Fibroblast of the conjunctiva (primary cell): Measurements from ENCODE around the gene ZNF541.
A peak's percentile ranks its signal among the peaks of the same experiment; 100 is the strongest.

Experiments
- DNase-seq: peaks from one replicate; pipeline ENCODE4 v3.0.0-alpha.2; 2010; ENCODE audit warnings: low read depth

The ZNF541 gene

DNA sequence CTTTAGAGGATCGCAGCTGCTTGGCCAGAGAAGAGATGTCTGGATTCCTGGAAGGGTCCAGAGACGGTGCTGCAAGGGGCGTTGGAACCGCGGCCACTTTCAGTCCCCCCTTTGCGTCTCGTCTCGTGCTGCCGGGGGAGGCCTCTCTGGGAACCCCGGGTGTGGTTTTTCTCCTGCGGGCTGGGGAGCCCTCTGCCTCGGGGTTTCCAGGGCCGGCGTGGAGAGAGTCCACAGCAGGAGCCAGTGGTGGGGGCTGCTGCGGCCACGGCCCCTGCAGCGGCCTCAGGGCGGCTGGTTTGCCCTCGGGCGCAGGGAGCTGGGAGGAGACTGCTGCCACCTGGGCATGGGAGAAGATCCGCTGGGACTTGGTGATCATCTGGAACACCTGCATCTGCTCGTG is 28.5 kb downstream of the ZNF541 start:
- no peak for DNase-seq

DNA sequence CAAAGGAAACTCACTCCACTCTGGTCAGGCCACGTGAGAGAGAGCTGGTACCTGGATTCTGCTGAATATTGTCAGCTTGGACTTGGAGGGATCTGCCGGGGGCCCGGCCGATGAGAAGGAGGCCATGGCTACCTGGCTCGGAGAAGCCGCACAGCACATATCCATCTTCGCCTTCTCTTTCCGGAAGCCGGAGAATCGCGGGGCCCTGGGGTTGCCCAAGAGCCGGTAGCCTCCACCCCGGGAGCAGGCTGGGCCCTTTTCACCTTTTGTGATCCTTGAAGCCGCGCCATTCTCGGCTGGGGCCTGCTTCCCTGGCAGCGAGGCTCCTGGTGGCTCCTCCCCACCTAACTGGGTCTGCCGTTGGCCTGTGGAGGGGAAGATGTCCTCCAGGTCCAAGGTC is 28.9 kb downstream of the ZNF541 start:
- no peak for DNase-seq

DNA sequence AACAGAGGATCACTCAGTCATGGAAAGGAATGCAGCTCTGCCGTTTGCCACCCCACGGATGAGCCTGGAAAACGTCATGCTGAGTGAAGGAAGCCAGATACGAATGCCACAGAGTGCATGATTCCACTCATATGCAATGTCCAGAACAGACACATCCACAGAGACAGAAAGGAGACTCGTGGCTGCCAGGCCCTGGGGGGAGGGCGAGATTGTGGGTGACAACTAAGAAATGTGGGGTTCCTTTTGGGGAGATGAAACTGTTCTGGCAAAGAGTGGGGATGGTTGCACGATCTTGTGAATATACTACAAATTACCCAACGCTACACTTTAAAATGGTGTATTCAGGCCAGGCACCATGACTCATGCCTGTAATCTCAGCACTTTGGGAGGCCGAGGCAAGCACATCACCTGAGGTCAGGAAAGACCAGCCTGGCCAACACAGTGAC is 30.9 kb downstream of the ZNF541 start:
- DNase-seq: no peak

DNA sequence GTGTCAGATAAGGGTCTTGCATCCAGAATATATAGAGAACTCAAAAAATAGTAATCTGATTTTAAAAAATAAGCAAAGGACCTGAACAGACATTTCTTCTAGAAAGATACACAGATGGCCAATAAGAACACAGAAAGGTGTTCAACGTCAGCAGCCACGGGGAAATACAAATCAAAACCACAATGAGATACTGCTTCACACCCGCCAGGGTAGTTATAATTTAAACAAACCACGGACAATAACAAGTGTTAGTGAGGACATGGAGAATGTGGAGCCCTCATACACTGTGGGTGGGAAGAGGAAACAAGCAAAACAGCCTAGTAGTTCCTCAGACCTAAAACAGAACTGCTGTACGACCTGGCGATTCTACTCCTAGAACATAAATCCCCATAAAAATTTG is 31.4 kb downstream of the ZNF541 start:
- DNase-seq: no peak

DNA sequence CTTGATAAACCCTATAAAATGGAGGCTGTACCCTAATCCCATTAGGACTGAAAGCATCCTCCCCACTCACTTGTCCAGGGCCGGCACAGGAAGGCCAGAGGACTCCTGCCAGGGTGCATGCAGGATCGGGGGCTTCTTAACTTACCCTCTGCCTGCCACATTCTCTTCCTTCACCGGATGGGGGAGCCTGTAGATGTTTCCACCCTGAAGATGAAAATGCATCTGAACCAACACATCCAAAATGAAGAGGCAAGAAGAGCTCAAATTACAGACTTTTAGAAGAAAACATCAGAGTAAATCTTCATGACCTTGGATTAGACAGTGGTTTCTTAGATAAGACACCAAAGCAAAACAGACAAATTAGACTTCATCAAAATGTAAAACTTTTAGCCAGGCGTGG is 32.2 kb downstream of the ZNF541 start:
- peak; percentile 28 for DNase-seq

DNA sequence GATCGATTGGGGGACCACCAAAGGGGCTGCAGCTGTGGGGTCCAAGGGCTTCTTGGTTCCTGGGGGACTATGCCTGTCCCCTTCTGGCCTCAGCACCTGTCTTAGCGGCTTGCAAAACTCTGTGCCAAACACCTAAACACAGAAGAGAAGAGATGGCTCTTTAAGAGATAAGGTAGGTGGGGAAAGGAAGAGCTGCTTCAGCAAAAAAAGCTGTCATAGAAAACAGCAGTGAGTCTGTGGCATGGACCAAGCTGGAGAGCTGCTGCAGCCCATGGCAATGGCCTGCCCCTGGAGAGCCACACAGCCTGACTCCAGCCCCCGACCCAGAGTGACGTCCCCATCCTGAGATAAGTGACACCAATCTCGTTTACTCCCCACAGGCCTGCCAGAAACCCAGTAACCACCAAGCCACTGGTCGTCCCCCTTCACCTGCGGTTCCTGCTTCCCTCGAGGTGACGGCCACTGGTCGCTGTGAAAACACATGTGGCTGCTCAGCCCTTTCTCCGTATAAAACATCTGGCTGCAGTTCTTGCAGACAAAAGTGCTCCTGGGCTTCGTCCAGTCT is 33.1 kb downstream of the ZNF541 start:
- DNase-seq: no peak

DNA sequence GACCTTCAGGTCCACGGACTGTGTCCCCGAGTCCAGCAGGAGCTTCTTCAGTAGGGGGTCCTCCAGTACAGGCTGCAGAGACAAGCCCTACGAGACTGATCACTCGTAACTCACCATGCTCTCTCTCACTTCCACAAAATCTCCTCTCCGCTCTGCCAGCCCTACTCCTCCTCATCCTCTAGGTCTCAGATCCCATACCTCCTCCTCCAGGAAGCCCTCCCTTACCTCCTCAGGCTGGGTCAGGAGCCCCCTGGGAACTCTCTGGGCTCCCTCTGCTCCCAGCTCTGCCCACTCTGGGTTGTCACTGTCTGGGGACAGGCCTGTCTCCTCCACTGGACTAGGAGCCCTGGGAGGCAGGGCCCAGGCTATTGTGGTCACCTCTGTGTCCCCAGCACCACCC is 34.1 kb downstream of the ZNF541 start:
- no peak for DNase-seq

DNA sequence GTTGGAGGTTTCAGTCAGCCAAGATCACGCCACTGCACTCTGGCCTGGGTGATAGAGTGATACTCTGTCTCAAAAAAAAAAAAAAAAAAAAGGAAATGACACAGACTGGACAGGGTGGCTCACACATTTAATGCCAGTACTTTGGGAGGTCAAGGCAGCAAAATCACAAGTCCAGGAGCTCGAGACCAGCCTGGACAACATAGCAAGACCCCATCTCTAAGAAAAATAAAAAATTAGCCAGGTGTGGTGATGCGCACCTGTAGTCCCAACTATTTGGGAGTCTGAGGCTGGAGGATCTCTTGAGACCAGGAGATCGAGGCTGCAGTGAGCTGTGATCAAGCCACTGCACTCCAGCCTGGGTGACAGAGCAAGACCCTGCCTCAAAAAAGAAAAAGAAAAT is 35.5 kb downstream of the ZNF541 start:
- no peak for DNase-seq

DNA sequence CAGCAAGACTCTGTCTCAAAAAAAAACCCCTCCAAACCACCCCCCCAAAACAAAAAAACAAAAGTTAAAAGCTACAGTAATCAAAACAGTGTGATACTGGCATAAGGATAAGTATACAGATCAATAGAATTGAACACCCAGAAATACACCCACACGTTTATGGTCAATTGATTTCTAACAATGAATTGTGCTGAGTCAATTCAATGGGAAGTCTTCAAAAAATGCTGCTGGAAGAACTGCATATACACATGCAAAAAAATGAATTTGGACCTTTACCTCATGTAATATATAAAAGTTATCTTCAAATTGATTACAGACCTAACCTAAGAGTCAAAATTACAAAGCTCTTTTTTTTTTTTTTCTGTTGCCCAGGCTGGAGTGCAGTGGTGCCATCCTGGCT is 38.3 kb downstream of the ZNF541 start:
- no peak for DNase-seq

DNA sequence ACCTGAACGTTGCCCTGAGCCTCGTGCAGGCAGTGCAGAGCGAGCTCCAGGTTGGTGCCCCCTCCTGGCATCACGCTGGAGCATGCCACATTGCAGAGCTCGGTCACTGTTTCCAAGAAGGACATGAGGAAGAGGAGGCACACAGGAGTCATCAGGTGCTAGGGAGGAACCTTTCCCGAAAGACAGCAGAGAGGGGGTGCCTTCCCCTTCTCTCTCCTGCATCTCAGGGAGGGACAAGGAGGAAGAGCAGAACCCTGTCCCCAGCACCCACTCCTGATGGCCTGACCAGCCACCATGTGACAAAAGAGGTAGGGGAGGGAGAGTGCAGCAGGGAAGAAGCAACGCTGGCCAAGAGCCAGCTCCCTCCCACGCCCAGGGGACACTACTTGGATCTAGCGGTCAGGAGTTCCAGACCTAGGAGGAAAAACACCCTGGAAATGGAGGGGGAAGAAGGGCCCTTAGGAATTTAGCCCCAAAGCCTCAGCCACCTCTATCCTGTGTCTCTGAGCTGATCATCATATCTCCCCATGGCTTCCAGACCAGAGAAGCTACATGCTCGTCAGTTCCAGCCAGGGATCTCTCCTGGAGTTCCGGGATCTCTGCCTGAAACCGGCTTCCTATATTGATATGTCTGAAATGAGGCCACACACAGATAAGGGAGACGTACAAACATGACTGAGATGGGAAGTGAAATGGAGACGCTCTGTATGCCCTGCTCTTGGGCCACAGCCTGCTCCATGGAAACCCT is 41.1 kb downstream of the ZNF541 start:
- no peak for DNase-seq

DNA sequence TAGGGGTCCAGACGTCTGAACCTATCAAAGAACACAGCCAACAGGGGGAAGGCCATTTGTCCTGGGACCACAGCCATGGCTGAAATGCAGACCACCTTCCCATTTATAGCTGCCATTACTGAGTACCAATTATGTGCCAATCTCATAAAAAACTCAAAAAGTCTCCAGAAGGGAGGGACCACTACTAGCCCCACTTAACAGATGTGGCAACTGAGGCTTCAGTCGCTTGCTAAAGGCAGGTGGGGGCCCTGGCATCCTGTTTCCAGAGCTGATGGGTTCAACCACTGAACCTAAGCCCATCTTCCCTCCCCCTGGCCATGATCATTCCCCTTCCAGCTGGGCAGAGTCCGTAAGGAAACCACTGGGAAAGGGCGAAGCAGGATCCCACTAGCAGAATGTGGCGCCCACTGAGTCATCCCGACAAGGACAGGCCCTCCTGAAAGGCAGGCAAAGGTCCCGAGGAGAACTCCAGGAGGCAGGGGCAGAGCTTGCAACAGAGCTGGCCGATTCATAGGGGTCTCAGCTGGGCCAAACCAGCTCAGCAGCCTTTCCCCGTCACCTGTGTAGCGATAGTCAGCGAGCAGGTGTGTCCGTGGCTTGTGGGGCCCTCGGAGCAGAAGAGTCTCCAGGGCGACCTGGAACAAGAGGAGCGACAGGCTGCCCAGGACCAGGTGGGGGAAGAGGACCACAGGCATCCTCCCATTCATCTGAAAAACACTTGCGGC is 43.8 kb downstream of the ZNF541 start:
- no peak for DNase-seq

DNA sequence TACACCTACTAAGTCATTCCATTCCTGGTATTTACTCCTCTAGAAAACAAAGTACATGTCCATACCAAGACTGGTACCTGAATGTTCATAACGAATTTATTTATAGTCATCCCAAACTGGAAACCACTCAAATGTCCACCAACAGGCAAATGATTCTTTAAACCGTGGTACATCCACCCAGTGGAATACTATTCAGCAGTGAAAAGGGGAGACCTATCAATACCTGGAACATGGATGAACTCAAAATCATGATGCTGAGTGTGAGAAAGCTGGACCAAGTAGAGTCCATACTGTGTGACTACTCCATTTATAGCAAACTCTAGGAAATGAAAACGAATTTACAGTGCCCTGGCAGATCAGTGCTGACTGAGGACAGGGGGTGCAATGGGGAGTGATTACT is 46.1 kb downstream of the ZNF541 start:
- no peak for DNase-seq

DNA sequence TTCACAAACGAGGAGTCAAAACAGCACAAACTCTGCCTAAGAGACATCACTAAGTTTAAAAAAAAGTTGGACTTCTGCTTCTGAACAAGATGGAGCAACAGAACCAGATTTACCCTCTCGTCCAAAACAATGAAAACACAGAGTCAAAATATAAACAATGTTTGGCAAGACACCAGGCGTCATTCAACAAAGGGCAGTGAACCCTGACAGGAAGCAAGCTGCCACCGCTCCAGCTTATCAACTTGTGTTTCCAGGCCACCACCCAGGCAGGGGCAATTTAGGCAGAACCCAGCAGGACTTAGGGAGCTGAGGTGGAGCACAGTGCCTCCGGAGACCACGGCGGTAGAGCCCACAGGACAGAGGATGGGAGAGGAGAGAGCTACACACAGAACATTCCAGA is 49.5 kb downstream of the ZNF541 start:
- no peak for DNase-seq
